GM13977 (cell line): ENCODE measurements around the gene IL26.

ENCODE experiments used
- DNase-seq: peaks from one replicate; pipeline ENCODE4 v3.0.0; 2012; ENCODE audit warnings: low spot score
- in situ Hi-C: fragments of 300-500 bp; cut with MboI; formaldehyde crosslinking; loops from one replicate; pipeline ENCODE4 v1.12.0; 2022; ENCODE audit warnings: low sequenced_read_pairs, low pct_unique_long_range_greater_than_20kb, mixed read lengths, inconsistent platforms; ENCODE audit not compliant: unreplicated experiment
- TF ChIP-seq, protein P1 (sequence below): IDR thresholded peaks from 2 replicates; pipeline ENCODE4 v1.5.1; 2012; ENCODE audit warnings: mild to moderate bottlenecking, control low read depth; ENCODE audit not compliant: insufficient read depth; ENCODE audit errors: extremely low read depth, missing control alignments

The IL26 gene

DNA sequence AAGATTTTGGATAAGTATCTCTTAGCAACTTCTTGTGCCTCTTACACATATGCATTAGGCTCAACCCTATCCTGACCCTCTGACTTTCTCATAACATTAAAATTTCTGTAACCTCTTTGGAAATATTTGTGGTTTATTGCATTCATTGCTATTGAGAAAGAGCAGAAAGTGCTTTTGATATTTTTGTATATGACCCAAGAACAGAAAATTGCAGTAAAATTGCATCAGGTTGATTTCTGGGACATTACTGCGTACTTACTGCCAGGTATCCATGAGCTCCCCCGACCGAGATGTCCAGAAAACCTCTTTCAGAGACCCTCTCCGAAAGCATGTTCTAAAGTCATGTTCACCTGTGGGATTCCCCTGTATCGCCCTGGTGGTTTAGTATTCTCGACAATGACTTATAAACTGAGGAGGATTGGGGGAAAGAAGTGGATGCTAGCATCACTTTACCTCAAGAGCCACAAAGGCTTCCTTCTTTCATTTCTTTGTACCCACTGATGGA is 42.3 kb upstream of the IL26 start:
- in situ Hi-C loops: no loop called here
- DNase-seq: no peak
- TF ChIP-seq, protein P1, sequence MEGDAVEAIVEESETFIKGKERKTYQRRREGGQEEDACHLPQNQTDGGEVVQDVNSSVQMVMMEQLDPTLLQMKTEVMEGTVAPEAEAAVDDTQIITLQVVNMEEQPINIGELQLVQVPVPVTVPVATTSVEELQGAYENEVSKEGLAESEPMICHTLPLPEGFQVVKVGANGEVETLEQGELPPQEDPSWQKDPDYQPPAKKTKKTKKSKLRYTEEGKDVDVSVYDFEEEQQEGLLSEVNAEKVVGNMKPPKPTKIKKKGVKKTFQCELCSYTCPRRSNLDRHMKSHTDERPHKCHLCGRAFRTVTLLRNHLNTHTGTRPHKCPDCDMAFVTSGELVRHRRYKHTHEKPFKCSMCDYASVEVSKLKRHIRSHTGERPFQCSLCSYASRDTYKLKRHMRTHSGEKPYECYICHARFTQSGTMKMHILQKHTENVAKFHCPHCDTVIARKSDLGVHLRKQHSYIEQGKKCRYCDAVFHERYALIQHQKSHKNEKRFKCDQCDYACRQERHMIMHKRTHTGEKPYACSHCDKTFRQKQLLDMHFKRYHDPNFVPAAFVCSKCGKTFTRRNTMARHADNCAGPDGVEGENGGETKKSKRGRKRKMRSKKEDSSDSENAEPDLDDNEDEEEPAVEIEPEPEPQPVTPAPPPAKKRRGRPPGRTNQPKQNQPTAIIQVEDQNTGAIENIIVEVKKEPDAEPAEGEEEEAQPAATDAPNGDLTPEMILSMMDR: no peak

DNA sequence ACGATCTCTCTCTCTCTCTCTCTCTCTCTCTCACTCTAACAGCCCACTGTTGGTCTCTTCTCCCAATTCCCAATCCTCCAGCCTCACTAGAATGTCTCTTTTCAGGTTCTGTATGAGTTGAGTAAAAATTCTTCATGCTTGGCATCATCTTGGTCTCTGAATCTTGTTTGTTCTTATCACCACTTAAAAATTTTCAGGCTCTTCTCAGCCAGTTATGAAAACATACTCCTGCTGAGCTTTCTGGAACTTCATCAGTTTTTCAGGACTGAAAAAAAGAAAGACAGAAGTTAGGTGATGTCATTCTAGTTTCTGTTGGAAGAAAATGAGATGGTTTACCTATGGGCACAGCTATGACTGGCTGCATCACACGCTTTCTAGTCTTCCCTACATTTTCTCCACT is 39.2 kb upstream of the IL26 start:
- in situ Hi-C loops: no loop called here
- DNase-seq: no peak
- TF ChIP-seq, protein P1: no peak

- in situ Hi-C loops: no loop called here
- DNase-seq: no peak
- TF ChIP-seq, protein P1: no peak
These were observed 38.7 kb upstream of the IL26 start for GRCh38 chr12:68264158-68264855.

GRCh38 chr12:68263366-68263765 is 37.8 kb upstream of the IL26 start:
- TF ChIP-seq, protein P1: no peak
- no peak for DNase-seq
- in situ Hi-C loops: no loop called here

GRCh38 chr12:68261896-68262295 is 36.3 kb upstream of the IL26 start:
- no peak for DNase-seq
- in situ Hi-C loops: no loop called here
- TF ChIP-seq, protein P1: no peak

- no peak for DNase-seq
- TF ChIP-seq, protein P1: no peak
- in situ Hi-C loops: no loop called here
These were observed 34.5 kb upstream of the IL26 start for GRCh38 chr12:68260153-68260552.
